ENCODE results near the gene FYN. TPM values are rescaled to one million over a fixed set of nuclear protein-coding genes. Genes with fewer than 3 reads are reported as not detected.

Gene FYN
- total RNA-seq, 4 donors from 2014 or later = 16.3 to 288 (median 52.2) TPM

GRCh38 chr6:111718990-111719389 is 154.3 kb downstream of the FYN start:
- 74 to 76% methylated on average over 3 of the region's 3 CpGs for WGBS, 2 donors (ENCODE audit: low coverage in 1 of 2)
- in situ Hi-C loops (cut with MboI; ENCODE audit: low pct_ligation_motif_present in 1 of 4, low pct_unique_long_range_greater_than_20kb in 1 of 4, low sequenced_read_pairs in 3 of 4) (no loop called here), intact Hi-C loops (cut with DNase I; ENCODE audit: low total_unique reads) (no loop called here)

GRCh38 chr6:111718326-111718725 is 154.9 kb downstream of the FYN start:
- WGBS, 2 donors (ENCODE audit: low coverage in 1 of 2) = 83 to 100% methylated on average over 1 to 3 of the region's 3 CpGs
- no peak for DNase-seq
- no peak overlapping the region for H3K27ac ChIP-seq

More at GRCh38 chr6:111718990-111719389, 154.3 kb downstream of the FYN start:
- no peak for DNase-seq
- Histone ChIP-seq H3K36me3 (no peaks in the 10 kb centered on the region), H3K27me3 (no peaks in the 10 kb centered on the region), H3K27ac (no peak overlapping the region), H3K4me1 (peaks cover 0 to 9% (median 0%) of the 10 kb centered on the region in 4 donors), H3K4me3 (no peak overlapping the region), H3K9me3 (no peaks in the 10 kb centered on the region)
- TF ChIP-seq EP300 (IDR thresholded peaks at IDR 0.05; ENCODE audit: low read depth) (no peak), POLR2A (IDR thresholded peaks at IDR 0.05) (no peak), CTCF (IDR thresholded peaks at IDR 0.05) (no peak), POLR2AphosphoS5 (IDR thresholded peaks at IDR 0.05) (no peak)

GRCh38 chr6:111717621-111718020 is 155.6 kb downstream of the FYN start:
- H3K4me1 ChIP-seq = peaks cover 0 to 6% (median 1%) of the 10 kb centered on the region in 4 donors
- H3K27ac ChIP-seq = no peak overlapping the region
- no peak overlapping the region for H3K4me3 ChIP-seq
- in situ Hi-C loops (cut with MboI; ENCODE audit: low pct_ligation_motif_present in 1 of 4, low pct_unique_long_range_greater_than_20kb in 1 of 4, low sequenced_read_pairs in 3 of 4) = no loop called here
- no peaks in the 10 kb centered on the region for H3K36me3 ChIP-seq
- intact Hi-C loops (cut with DNase I; ENCODE audit: low total_unique reads) = no loop called here
- no peak for DNase-seq
- TF ChIP-seq POLR2AphosphoS5 (IDR thresholded peaks at IDR 0.05) (no peak), EP300 (IDR thresholded peaks at IDR 0.05; ENCODE audit: low read depth) (no peak), POLR2A (IDR thresholded peaks at IDR 0.05) (no peak), CTCF (IDR thresholded peaks at IDR 0.05) (no peak)
- no peaks in the 10 kb centered on the region for H3K9me3 ChIP-seq
- 90 to 95% methylated on average over 4 of the region's 4 CpGs for WGBS, 2 donors (ENCODE audit: low coverage in 1 of 2)
- no peaks in the 10 kb centered on the region for H3K27me3 ChIP-seq

More at GRCh38 chr6:111718326-111718725, 154.9 kb downstream of the FYN start:
- in situ Hi-C loops (cut with MboI; ENCODE audit: low pct_ligation_motif_present in 1 of 4, low pct_unique_long_range_greater_than_20kb in 1 of 4, low sequenced_read_pairs in 3 of 4) (no loop called here), intact Hi-C loops (cut with DNase I; ENCODE audit: low total_unique reads) (no loop called here)
- no peak for TF ChIP-seq POLR2A (IDR thresholded peaks at IDR 0.05)
- no peak for TF ChIP-seq CTCF (IDR thresholded peaks at IDR 0.05)
- TF ChIP-seq EP300 (IDR thresholded peaks at IDR 0.05; ENCODE audit: low read depth) = no peak
- no peak for TF ChIP-seq POLR2AphosphoS5 (IDR thresholded peaks at IDR 0.05)
- Histone ChIP-seq H3K4me1 (peaks cover 0 to 3% (median 0%) of the 10 kb centered on the region in 4 donors), H3K9me3 (no peaks in the 10 kb centered on the region), H3K4me3 (no peak overlapping the region), H3K27me3 (no peaks in the 10 kb centered on the region), H3K36me3 (no peaks in the 10 kb centered on the region)

- in situ Hi-C loops (cut with MboI; ENCODE audit: low pct_ligation_motif_present in 1 of 4, low pct_unique_long_range_greater_than_20kb in 1 of 4, low sequenced_read_pairs in 3 of 4) = no loop called here
- DNase-seq = no peak
- Histone ChIP-seq H3K36me3 (no peaks in the 10 kb centered on the region), H3K27me3 (no peaks in the 10 kb centered on the region), H3K9me3 (no peaks in the 10 kb centered on the region), H3K4me1 (peaks cover 3 to 18% (median 9%) of the 10 kb centered on the region in 4 donors), H3K27ac (no peak overlapping the region), H3K4me3 (no peak overlapping the region)
- TF ChIP-seq POLR2AphosphoS5 (IDR thresholded peaks at IDR 0.05) (no peak), CTCF (IDR thresholded peaks at IDR 0.05) (no peak), POLR2A (IDR thresholded peaks at IDR 0.05) (no peak), EP300 (IDR thresholded peaks at IDR 0.05; ENCODE audit: low read depth) (no peak)
- intact Hi-C loops (cut with DNase I; ENCODE audit: low total_unique reads) = no loop called here
- WGBS, 2 donors (ENCODE audit: low coverage in 1 of 2) = 49 to 75% methylated on average over 3 of the region's 3 CpGs
These were observed 156.9 kb downstream of the FYN start for GRCh38 chr6:111716325-111716724.

All from transverse colon (tissue), 4 donors.